ENCODE results near the gene SEPTIN10. TPM values are rescaled to one million over a fixed set of nuclear protein-coding genes. Genes with fewer than 3 reads are reported as not detected.

The SEPTIN10 gene
- total and polyA plus RNA-seq, 2 experiments from 2014 or later = 52.3 to 85.1 TPM

- Histone ChIP-seq H3K79me2 (replicated peaks; ENCODE audit: insufficient read depth) (no peaks in the 10 kb centered on the region), H3F3A (replicated peaks; ENCODE audit: low read depth) (no peaks in the 10 kb centered on the region), H3K36me3 (ENCODE audit: insufficient read depth) (no peaks in the 10 kb centered on the region), H3K4me2 (no peak overlapping the region), H2AFZ (no peak overlapping the region), H3K4me1 (ENCODE audit: insufficient read depth) (no peaks in the 10 kb centered on the region), H3K4me3 (no peak overlapping the region), H3K27me3 (ENCODE audit: insufficient read depth) (no peaks in the 10 kb centered on the region), H3K27ac (ENCODE audit: low read depth) (no peak overlapping the region), H3K9me2 (ENCODE audit: insufficient read depth) (no peaks in the 10 kb centered on the region), H4K20me1 (replicated peaks; ENCODE audit: insufficient read depth) (no peaks in the 10 kb centered on the region)
- Mint-ChIP-seq H3K9me3 (no peaks in the 10 kb centered on the region), H3K27ac (no peak overlapping the region), H3K4me3 (no peak overlapping the region), H3K27me3 (ENCODE audit: insufficient read depth, low read depth, poor library complexity) (no peaks in the 10 kb centered on the region), H3K36me3 (ENCODE audit: low read depth) (no peaks in the 10 kb centered on the region), H3K4me1 (peaks cover 2% of the 10 kb centered on the region; the same call in 1 of the 3 replicates)
- TF ChIP-seq ZNF331 (CRISPR knock-in tag; IDR thresholded peaks at IDR 0.05; ENCODE audit: low read depth) = no peak
- ATAC-seq (no peak), DNase-seq (ENCODE audit: low spot score) (no peak)
These were observed 25.0 kb upstream of the SEPTIN10 start for GRCh38 chr2:109638795-109639194.

GRCh38 chr2:109637749-109638570 is 24.2 kb upstream of the SEPTIN10 start:
- Mint-ChIP-seq H3K4me3 (no peak overlapping the region), H3K9me3 (no peaks in the 10 kb centered on the region), H3K36me3 (ENCODE audit: low read depth) (no peaks in the 10 kb centered on the region), H3K27me3 (ENCODE audit: insufficient read depth, low read depth, poor library complexity) (no peaks in the 10 kb centered on the region), H3K4me1 (peaks cover 2% of the 10 kb centered on the region; the same call in 1 of the 3 replicates), H3K27ac (no peak overlapping the region)
- peak overlapping the region; percentile 88; the same call in 1 of the 2 replicates for H2AFZ ChIP-seq
- H3K4me2 ChIP-seq = no peak overlapping the region
- no peak overlapping the region for H3K4me3 ChIP-seq
- H4K20me1 ChIP-seq (replicated peaks; ENCODE audit: insufficient read depth) = no peaks in the 10 kb centered on the region
- H3K4me1 ChIP-seq (ENCODE audit: insufficient read depth) = no peaks in the 10 kb centered on the region
- ATAC-seq (no peak), DNase-seq (ENCODE audit: low spot score) (no peak)
- H3K27me3 ChIP-seq (ENCODE audit: insufficient read depth) = no peaks in the 10 kb centered on the region
- no peaks in the 10 kb centered on the region for H3F3A ChIP-seq (replicated peaks; ENCODE audit: low read depth)
- no peaks in the 10 kb centered on the region for H3K79me2 ChIP-seq (replicated peaks; ENCODE audit: insufficient read depth)
- TF ChIP-seq ZNF114 (CRISPR knock-in tag; IDR thresholded peaks at IDR 0.05) = no peak
- no peak for TF ChIP-seq ZNF462 (CRISPR knock-in tag; IDR thresholded peaks at IDR 0.05)
- H3K9me2 ChIP-seq (ENCODE audit: insufficient read depth) = no peaks in the 10 kb centered on the region; the same call in 1 of the 2 replicates
- no peak overlapping the region for H3K27ac ChIP-seq (ENCODE audit: low read depth)
- no peaks in the 10 kb centered on the region for H3K36me3 ChIP-seq (ENCODE audit: insufficient read depth)
